GM10847 (cell line): ENCODE results near the gene OR2T5.
"Not testable (repeated sequence)": the region's sequence is repeated elsewhere in the genome, so short reads cannot be mapped to it uniquely, and the experiment has no call there.

Experiments
- POLR2A ChIP-seq: IDR thresholded peaks from 2 replicates; pipeline ENCODE4 v1.6.1; 2011; ENCODE audit not compliant: insufficient read length; ENCODE audit errors: extremely low read depth

OR2T5 gene

GRCh38 chr1:248488289-248488688 is at the start of gene OR2T5:
Gene OR2T5, plus strand, starts transcription at chr1:248488589. Its CDS starts 0 bp downstream, at chr1:248488589.
- TF ChIP-seq POLR2A: not testable (repeated sequence)

DNA sequence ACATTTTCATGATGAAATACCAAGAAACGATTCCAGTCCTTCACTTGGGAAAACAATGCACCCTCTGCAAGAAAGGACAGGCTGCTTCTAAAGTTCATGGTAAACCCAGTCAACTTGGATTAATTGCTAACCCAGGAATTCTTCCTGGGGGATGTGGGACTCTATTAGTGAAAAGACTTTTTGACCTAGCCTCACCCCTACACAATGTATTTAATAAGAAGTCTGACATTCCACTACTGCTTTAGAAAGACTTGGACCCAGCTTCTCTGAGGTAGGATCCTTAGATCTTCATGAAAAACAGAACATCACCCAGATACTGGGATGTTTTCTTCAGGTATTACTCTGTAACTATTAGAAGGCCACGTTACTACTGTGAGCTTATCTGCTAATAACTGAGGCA is 43.0 kb upstream of the OR2T5 start, which contains the start of gene OR2T2:
Gene OR2T2 (plus strand): TSS at position 239 of the 400 bp plus-strand sequence. CDS start 7,161 bp downstream, outside the sequence.
- TF ChIP-seq POLR2A: not testable (repeated sequence)

DNA sequence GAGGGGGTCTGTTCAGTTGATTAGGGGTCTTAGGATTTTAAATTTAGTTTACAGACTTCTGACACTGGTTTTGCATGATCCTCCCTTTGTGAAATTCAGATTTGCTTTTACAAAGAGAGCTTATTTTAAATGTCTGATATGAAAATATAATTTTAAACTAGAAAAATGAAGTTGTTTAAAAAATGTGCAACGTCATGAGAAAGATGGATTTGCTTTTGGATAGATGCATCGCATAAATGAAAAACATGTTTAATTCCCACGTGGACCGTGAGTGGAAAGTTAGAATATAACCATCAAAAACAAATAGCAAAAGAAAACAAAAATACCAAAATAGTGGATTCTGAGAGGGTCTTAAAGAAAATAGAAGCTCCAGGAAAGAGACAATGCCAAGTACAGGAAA is 17.2 kb upstream of the OR2T5 start:
- no peak for TF ChIP-seq POLR2A

DNA sequence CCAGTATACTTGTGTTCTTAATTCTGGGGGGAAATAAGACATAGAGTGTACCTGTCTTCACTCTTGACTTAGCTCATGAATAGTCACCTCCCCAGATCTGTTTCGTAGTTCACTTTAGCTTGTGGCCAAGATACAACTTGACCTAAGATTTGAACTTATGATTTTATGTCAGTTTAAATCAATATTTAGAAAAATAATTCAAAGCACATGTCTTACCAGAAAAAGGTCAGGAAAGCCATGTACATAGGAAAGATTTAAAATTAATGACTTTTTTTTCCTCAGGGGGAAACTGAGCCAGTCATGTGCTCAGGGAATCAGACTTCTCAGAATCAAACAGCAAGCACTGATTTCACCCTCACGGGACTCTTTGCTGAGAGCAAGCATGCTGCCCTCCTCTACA is 15.3 kb upstream of the OR2T5 start, which contains the start of gene OR2T3:
Gene OR2T3 (plus strand): TSS at position 301 of the 400 bp plus-strand sequence. CDS start 0 bp downstream, at position 301.
- TF ChIP-seq POLR2A: not testable (repeated sequence)

DNA sequence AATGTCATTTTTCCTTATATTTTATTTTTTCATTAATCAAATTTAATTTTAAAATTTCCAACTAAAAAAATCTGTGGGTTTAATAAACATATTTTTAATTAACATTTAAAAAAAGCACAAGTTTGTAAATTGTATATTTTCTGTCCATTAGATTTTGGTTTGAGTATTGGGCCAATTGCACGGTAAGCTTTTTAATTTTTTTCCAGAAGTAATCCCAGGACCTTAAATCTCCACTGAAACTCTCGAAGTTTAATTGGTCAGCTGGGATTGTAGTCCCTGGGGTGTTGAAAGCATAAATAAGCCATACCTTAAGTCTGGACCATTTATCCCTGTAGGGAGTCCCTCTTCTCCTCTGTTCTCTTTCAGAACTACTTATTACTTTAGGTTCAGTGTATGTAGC is 19.4 kb downstream of the OR2T5 start, which contains the start of gene OR2G6:
Gene OR2G6 (plus strand): TSS at position 301 of the 400 bp plus-strand sequence. CDS start 13,574 bp downstream, outside the sequence.
- TF ChIP-seq POLR2A: not testable (repeated sequence)

GRCh38 chr1:248521856-248522255 is 33.5 kb downstream of the OR2T5 start:
- TF ChIP-seq POLR2A: no peak
